NCI-H510A (cell line): ENCODE measurements around the gene DNAJA4.

Experiments used
- DNase-seq: peaks from one replicate; lab custom pipeline; 2025; lab: John Stamatoyannopoulos, UW

DNAJA4 gene

DNA sequence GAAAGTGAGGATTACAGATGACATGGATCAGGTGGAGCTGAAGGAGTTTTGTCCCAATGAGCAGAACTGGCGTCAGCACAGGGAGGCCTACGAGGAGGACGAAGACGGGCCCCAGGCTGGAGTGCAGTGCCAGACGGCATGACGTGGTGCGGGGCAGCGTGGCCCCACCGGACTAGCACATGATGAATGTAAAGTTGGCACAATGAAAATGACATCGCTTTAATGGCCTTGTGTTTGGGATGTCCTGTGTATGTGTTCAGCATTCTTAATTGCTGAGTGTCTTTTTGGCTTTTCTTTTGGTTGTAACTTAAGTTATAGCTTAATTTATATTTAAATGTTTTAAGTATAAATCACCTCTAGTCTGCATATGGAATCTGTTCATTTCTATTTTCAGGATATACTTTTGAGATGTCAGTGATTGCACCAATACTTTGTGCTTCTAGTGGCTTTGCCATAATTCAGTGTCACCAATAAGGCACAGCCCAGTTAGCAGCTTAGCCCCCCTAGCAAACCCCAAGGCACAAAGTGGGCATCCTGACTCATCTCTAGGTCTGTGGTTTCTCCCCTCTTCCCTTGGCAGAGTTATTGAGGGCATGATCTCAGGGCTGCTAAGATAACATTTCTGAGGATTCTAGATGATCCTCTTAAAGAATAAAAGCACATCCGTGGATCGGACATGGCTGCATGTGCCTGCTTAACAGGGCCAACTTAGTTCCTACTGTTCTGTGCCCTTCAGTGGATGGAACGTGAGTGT, 16.1 kb downstream of the DNAJA4 start:
- no peak for DNase-seq

DNA sequence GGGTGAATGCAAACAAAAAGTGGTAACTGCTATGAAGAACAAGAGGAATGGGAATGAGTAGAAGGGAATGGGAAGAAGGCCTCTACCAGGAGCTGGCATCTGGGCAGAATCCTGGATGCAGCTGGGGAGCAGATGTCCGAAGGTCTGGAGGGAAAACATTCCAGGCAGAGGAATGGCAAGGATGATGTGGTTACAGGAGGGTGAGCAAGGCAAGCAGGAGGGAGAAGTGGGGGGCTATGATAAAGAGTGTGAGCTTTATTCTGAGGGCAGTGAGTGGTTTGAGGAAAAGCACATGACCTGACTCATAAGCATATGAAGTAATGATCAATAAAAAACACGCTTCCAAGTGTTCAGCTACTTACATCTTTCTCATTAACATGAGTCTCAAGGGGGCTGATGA, 18.0 kb downstream of the DNAJA4 start:
- no peak for DNase-seq

DNA sequence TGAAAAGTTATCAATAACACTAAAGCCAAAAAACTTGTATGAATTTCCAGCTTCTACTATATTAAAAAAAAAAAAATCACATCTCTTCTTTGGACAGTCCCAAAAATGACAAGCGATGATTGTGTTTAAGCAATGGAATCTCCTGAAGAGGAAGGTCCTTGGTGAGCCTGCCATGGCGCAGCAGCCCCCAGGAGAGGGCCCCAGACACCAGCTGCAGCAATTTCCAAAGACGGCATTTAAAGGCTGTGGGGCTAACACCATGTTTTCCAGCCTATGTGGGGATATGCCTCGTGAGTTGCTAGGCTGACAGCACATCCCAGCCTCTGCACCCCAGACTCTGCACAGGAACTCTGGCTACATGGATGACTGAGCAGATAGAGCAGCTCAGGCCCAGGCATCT, 20.4 kb downstream of the DNAJA4 start:
- no peak for DNase-seq

- no peak for DNase-seq
Measured at GRCh38 chr15:78290222-78290621, 25.9 kb downstream of the DNAJA4 start.

DNA sequence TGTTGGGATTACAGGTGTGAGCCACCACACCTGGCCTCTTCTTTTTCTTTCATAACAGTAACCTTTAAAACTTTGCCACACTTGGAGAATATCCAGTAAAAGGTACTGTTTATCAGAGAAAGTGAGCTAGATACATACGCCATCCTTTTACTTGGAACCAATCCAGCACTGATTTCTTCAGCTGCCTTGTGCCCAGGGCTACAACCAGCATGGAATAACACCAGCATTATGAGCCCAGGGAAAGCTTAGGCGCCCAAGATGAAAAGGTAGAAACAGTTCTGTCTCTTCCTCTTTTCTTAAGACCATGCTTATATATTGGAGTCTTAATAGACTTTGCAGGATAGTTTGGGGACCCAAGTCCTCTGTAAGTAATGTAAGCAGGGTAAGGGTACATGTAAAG, 26.7 kb downstream of the DNAJA4 start:
- no peak for DNase-seq

DNA sequence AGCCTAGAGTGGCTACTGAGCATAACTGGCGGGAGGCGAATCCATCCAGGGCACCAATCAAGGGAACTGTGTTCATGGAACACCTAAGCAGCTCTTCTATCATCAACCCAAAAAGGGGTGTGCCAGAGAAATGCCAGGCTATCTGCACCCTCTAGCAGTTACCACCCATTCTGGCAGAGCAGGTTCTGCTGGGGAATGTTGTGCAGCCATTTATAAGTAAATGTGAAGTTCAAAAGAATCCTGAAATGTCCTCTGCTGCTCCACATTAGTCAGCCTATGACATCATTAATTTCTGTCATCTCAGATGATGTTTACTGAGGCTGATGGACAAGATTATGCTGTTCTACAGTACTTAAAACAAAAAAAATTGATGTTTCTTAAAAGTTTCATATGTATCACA, 27.3 kb downstream of the DNAJA4 start:
- DNase-seq = no peak

DNA sequence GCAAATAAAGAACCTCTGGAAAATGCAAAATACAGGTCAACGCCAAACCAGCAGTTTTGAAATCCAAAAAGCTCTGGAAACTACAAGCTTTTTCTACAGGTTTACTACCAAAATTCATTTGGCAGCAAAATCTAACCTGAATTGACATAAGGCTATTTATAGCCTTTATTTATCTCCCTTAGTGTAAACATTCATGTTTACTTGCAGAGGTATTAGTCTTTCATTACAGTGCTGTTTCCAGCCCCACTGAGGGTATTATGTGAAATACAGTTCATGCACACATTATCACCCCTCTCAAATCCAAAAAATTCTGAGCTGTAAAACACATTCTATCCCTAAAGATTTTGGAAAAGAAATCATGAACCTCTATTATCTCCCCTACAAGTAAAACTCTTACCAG, 27.9 kb downstream of the DNAJA4 start:
- no peak for DNase-seq

GRCh38 chr15:78299101-78299930, 35.0 kb downstream of the DNAJA4 start, which contains the start of gene SKIC8:
SKIC8 (minus strand) TSS chr15:78299609; CDS start chr15:78295686, 3,923 bp downstream.
- peak; percentile 81 for DNase-seq

DNA sequence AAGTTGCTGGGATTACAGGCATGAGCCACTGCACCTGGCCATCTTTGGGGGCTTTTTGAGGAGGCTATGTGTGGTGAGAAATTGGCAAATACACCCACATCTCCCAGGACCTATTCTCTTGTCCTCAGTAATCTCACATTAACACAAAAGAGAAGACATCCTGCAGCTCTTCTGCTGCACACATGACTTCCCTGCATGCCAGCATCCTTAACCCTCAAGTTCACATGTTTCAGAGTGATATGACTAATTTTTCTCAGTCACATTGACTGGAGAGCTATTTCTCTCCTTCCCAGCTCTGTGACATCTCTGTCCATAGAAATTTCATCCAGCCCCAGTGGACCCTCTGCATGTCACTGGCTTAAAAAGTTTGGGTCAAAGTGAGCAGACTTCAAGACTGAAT, 37.0 kb downstream of the DNAJA4 start:
- no peak for DNase-seq

GRCh38 chr15:78301828-78302227, 37.5 kb downstream of the DNAJA4 start:
- no peak for DNase-seq

GRCh38 chr15:78302579-78303312, 38.4 kb downstream of the DNAJA4 start:
- no peak for DNase-seq

- no peak for DNase-seq
Measured at GRCh38 chr15:78304216-78305066, 40.1 kb downstream of the DNAJA4 start.

- DNase-seq = no peak
Measured at GRCh38 chr15:78306176-78306774, 41.9 kb downstream of the DNAJA4 start.

DNA sequence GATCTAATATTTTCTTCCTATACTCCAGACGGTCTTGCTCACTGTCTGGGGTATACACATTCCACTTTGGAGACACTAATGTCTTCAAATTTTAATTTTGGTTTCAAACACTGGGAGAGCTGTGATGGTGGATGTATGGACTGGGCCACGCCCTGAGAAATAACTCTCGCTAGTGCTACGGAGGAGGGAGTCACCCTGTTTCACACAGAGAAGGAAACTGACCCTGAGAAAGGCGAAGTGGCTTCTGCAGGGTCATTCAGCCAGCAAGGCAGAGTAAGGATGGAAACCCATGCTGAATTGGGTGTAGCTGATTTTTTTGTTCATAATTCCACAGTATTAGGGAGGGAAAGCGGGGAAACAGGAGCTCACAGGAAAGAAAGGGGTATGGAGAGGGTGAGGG, 43.6 kb downstream of the DNAJA4 start:
- DNase-seq = no peak

- DNase-seq = peak; percentile 38
Measured at GRCh38 chr15:78308422-78309032, 44.2 kb downstream of the DNAJA4 start.

DNA sequence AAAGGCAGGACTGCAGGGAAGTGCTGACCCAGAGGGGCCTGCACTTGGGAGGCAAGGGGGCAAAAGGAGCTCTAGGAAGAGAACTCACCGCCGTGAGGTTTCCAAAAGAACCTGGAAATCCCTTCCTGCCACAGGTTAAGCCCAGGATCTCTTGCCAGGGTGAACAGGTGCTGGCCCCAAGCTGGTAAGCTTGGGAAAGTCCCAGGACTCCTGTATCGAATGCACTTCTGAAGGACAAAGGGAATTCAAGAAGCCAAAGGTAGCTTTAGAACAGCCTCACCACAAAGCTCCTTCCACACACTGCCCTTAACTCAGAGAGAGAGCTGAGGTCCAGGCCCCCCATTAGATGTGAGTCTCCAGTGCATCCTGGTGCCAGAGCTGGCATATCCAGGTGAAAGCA, 46.9 kb downstream of the DNAJA4 start:
- DNase-seq = no peak

DNA sequence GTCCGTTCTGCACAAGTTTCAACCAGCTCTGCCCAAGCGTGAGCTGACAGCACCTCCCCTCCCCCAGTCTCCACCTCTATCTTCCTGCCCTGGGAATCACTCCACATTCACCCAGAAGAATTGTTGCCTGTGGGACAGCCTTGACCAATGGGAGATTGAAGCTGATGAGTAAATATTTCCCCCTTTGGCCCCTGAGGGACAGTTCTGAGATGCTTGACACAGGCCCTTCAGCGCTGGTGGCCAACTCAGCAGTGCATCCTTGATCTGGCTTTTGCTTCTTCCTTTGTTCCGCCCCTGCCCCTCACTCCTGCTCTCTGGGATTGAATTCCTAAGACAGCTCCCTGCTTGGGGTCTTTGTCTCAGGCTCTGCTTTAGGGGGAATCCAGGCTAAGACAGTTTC, 48.2 kb downstream of the DNAJA4 start:
- DNase-seq = no peak

GRCh38 chr15:78312957-78313356, 48.6 kb downstream of the DNAJA4 start:
- DNase-seq = no peak

DNA sequence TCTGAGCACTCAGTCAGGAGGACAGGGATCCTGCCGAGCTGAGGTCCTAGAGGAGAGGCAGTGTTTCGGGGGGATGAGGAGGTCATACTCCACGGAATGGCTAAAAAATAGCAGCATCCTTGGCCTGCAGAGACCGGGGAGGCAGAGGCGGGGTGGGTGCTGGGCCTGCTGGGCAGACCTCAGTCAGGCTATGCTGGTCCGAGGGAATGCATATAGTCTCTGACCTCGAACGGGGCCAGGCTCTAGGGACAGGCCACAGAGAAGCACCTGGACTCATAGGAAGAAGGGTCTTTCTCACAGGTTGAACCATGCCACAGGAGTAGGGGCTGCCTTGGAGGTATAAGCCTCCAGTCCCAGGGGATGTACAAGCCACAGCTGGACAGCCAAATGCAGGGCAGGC, 49.0 kb downstream of the DNAJA4 start:
- no peak for DNase-seq

GRCh38 chr15:78314181-78314581, 49.8 kb downstream of the DNAJA4 start:
- no peak for DNase-seq
